WTC11 (cell line): ENCODE results near the gene IRX1. TPM values are rescaled to one million over a fixed set of nuclear protein-coding genes. Genes with fewer than 3 reads are reported as not detected.

Experiments used
- ATAC-seq: fragments of 200-7000 bp; cut with Tn5 transposase; 2 replicates; pipeline ENCODE4 v1.10.0; 2021; ENCODE audit warnings: mild to moderate bottlenecking, moderate library complexity
- CTCF ChIA-PET: fragments of 300-600 bp; sonication (Branson Sonifier 250); formaldehyde crosslinking; loops from one replicate; lab custom pipeline; 2021; ENCODE audit warnings: antibody characterized with exemption; lab: Charles Lee
- POLR2A ChIA-PET: fragments of 350-600 bp; sonication (Branson Sonifier 250); formaldehyde crosslinking; loops from one replicate; lab custom pipeline; 2021; ENCODE audit warnings: antibody characterized with exemption; lab: Charles Lee
- DNase-seq: peaks from one replicate; pipeline ENCODE4 v3.0.0; 2021; ENCODE audit warnings: low spot score
- H3K27ac Mint-ChIP-seq: 2 replicates; pipeline ENCODE4 v1.8.0; 2021; ENCODE audit warnings: mixed read lengths
- H3K27me3 Mint-ChIP-seq: 2 replicates; pipeline ENCODE4 v1.8.0; 2021; ENCODE audit warnings: low read depth, mild to moderate bottlenecking, moderate library complexity, mixed read lengths
- H3K36me3 Mint-ChIP-seq: 2 replicates; pipeline ENCODE4 v1.8.0; 2021; ENCODE audit warnings: mixed read lengths
- H3K4me1 Mint-ChIP-seq: 2 replicates; pipeline ENCODE4 v1.8.0; 2022; ENCODE audit warnings: mixed read lengths
- H3K4me3 Mint-ChIP-seq: 2 replicates; pipeline ENCODE4 v1.8.0; 2021; ENCODE audit warnings: mild to moderate bottlenecking, moderate library complexity, mixed read lengths
- H3K9me3 Mint-ChIP-seq: 2 replicates; pipeline ENCODE4 v1.8.0; 2021; ENCODE audit warnings: mixed read lengths
- CBFB ChIP-seq: sonication (generic); formaldehyde crosslinking; IDR thresholded peaks from 2 replicates; pipeline ENCODE4 v1.8.1; 2022; ENCODE audit warnings: mild to moderate bottlenecking, low read depth, missing genetic modification reagents
- CDX4 ChIP-seq: fragments of 250-450 bp; sonication (Bioruptor Pico); IDR thresholded peaks from 2 replicates; pipeline ENCODE4 v1.9.0; 2021; ENCODE audit warnings: moderate library complexity, mild to moderate bottlenecking, inconsistent platforms, borderline replicate concordance
- ERG ChIP-seq: fragments of 250-450 bp; sonication (Bioruptor Pico); IDR thresholded peaks from 2 replicates; pipeline ENCODE4 v1.8.0; 2021; ENCODE audit warnings: mild to moderate bottlenecking
- FOXK1 ChIP-seq: sonication (generic); formaldehyde crosslinking; IDR thresholded peaks from 2 replicates; pipeline ENCODE4 v1.8.0; 2022; ENCODE audit warnings: mild to moderate bottlenecking, moderate library complexity, missing genetic modification reagents
- MLX ChIP-seq: sonication (generic); formaldehyde crosslinking; IDR thresholded peaks from 2 replicates; pipeline ENCODE4 v1.8.1; 2023; ENCODE audit warnings: mild to moderate bottlenecking, missing genetic modification reagents, moderate library complexity
- MXD4 ChIP-seq: fragments of 250-450 bp; sonication (Bioruptor Pico); IDR thresholded peaks from 2 replicates; pipeline ENCODE4 v1.8.0; 2021; ENCODE audit warnings: mild to moderate bottlenecking, moderate library complexity, borderline replicate concordance
- NFATC4 ChIP-seq: fragments of 250-450 bp; sonication (Bioruptor Pico); IDR thresholded peaks from 2 replicates; pipeline ENCODE4 v1.9.0; 2021; ENCODE audit warnings: mild to moderate bottlenecking
- NFE2L1 ChIP-seq: sonication (generic); formaldehyde crosslinking; IDR thresholded peaks from 2 replicates; pipeline ENCODE4 v1.8.1; 2023; ENCODE audit warnings: missing genetic modification reagents
- PRDM15 ChIP-seq: sonication (generic); formaldehyde crosslinking; IDR thresholded peaks from 2 replicates; pipeline ENCODE4 v1.8.0; 2022; ENCODE audit warnings: missing genetic modification reagents
- USF2 ChIP-seq: sonication (generic); formaldehyde crosslinking; IDR thresholded peaks from 2 replicates; pipeline ENCODE4 v1.8.1; 2023; ENCODE audit warnings: mild to moderate bottlenecking, missing genetic modification reagents, moderate library complexity
- ZBTB43 ChIP-seq: sonication (generic); formaldehyde crosslinking; IDR thresholded peaks from 2 replicates; pipeline ENCODE4 v1.8.1; 2023; ENCODE audit warnings: mild to moderate bottlenecking, missing genetic modification reagents
- ZNF121 ChIP-seq: sonication (generic); formaldehyde crosslinking; IDR thresholded peaks from 2 replicates; pipeline ENCODE4 v1.8.0; 2023; ENCODE audit warnings: missing genetic modification reagents
- ZNF138 ChIP-seq: sonication (generic); formaldehyde crosslinking; conservative IDR thresholded peaks from 2 replicates; pipeline ENCODE4 v1.8.1; 2022; ENCODE audit warnings: mild to moderate bottlenecking, moderate library complexity, missing genetic modification reagents
- ZNF232 ChIP-seq: sonication (generic); formaldehyde crosslinking; IDR thresholded peaks from 2 replicates; pipeline ENCODE4 v1.8.0; 2022; ENCODE audit warnings: mild to moderate bottlenecking, missing genetic modification reagents
- ZNF263 ChIP-seq: sonication (generic); formaldehyde crosslinking; IDR thresholded peaks from 2 replicates; pipeline ENCODE4 v1.8.1; 2022; ENCODE audit warnings: low read depth, mild to moderate bottlenecking, moderate library complexity, missing genetic modification reagents
- ZNF317 ChIP-seq: sonication (generic); formaldehyde crosslinking; IDR thresholded peaks from 2 replicates; pipeline ENCODE4 v1.8.1; 2023; ENCODE audit warnings: low read depth, mild to moderate bottlenecking, moderate library complexity, missing genetic modification reagents, borderline replicate concordance
- ZNF416 ChIP-seq: fragments of 250-450 bp; sonication (Bioruptor Pico); IDR thresholded peaks from 2 replicates; pipeline ENCODE4 v1.9.0; 2021; ENCODE audit warnings: mild to moderate bottlenecking, inconsistent platforms
- ZNF423 ChIP-seq: fragments of 250-450 bp; sonication (Bioruptor Pico); IDR thresholded peaks from 2 replicates; pipeline ENCODE4 v2.1.2; 2022; ENCODE audit warnings: mild to moderate bottlenecking, moderate library complexity
- ZNF532 ChIP-seq: fragments of 250-450 bp; sonication (Bioruptor Pico); IDR thresholded peaks from 2 replicates; pipeline ENCODE4 v1.9.0; 2021; ENCODE audit warnings: mild to moderate bottlenecking, borderline replicate concordance
- total RNA-seq: library from RNA; stranded (reverse); gene quantifications from 3 replicates; pipeline ENCODE4 v1.2.3, GENCODE V29; 2021

IRX1 gene
- total RNA-seq, 1 experiment from 2014 or later: 21.0 TPM

GRCh38 chr5:3642231-3642630, 46.6 kb downstream of the IRX1 start:
- DNase-seq (no peak), ATAC-seq (no peak)
- H3K9me3 Mint-ChIP-seq: no peaks in the 10 kb centered on the region
- H3K4me1 Mint-ChIP-seq: peaks cover 8% of the 10 kb centered on the region
- ChIA-PET CTCF (no interaction called here), POLR2A (no interaction called here)
- TF ChIP-seq NFE2L1 (CRISPR knock-in tag) (no peak), FOXK1 (CRISPR knock-in tag) (no peak), ZNF532 (no peak), ERG (CRISPR knock-in tag) (no peak), USF2 (no peak), ZNF138 (CRISPR knock-in tag) (no peak), ZNF423 (CRISPR knock-in tag) (no peak), ZNF317 (no peak)
- no peak overlapping the region for H3K4me3 Mint-ChIP-seq
- H3K36me3 Mint-ChIP-seq: no peaks in the 10 kb centered on the region
- H3K27me3 Mint-ChIP-seq: no peaks in the 10 kb centered on the region; the same call in 1 of the 2 replicates
- no peak overlapping the region for H3K27ac Mint-ChIP-seq

GRCh38 chr5:3650320-3650719, 54.7 kb downstream of the IRX1 start:
- peaks cover 6% of the 10 kb centered on the region; the same call in 1 of the 2 replicates for H3K9me3 Mint-ChIP-seq
- H3K36me3 Mint-ChIP-seq: no peaks in the 10 kb centered on the region
- H3K27me3 Mint-ChIP-seq: no peaks in the 10 kb centered on the region; the same call in 1 of the 2 replicates
- no peak for DNase-seq
- CTCF ChIA-PET: no interaction called here
- no peak overlapping the region for H3K27ac Mint-ChIP-seq
- no peak for TF ChIP-seq ZNF121 (CRISPR knock-in tag)
- TF ChIP-seq ZNF232 (CRISPR knock-in tag): no peak
- TF ChIP-seq FOXK1 (CRISPR knock-in tag): no peak
- no peak for TF ChIP-seq ZBTB43 (CRISPR knock-in tag)
- TF ChIP-seq NFATC4 (CRISPR knock-in tag): no peak
- ATAC-seq: no peak; the same call in 1 of the 2 replicates
- no peak overlapping the region for H3K4me3 Mint-ChIP-seq
- H3K4me1 Mint-ChIP-seq: peaks cover 4% of the 10 kb centered on the region; the same call in 1 of the 2 replicates
- POLR2A ChIA-PET: no interaction called here

- ATAC-seq: no peak
- Mint-ChIP-seq H3K9me3 (peaks cover 6% of the 10 kb centered on the region; the same call in 1 of the 2 replicates), H3K4me3 (no peak overlapping the region), H3K4me1 (peaks cover 4% of the 10 kb centered on the region; the same call in 1 of the 2 replicates), H3K27ac (no peak overlapping the region), H3K27me3 (no peaks in the 10 kb centered on the region; the same call in 1 of the 2 replicates), H3K36me3 (no peaks in the 10 kb centered on the region)
- POLR2A ChIA-PET: no interaction called here
- CTCF ChIA-PET: no interaction called here
- no peak for DNase-seq
- no peak for TF ChIP-seq CDX4
- TF ChIP-seq ZNF263 (CRISPR knock-in tag): no peak
- TF ChIP-seq ZNF416 (CRISPR knock-in tag): no peak
- no peak for TF ChIP-seq MLX
- no peak for TF ChIP-seq CBFB (CRISPR knock-in tag)
- no peak for TF ChIP-seq PRDM15 (CRISPR knock-in tag)
- no peak for TF ChIP-seq MXD4 (CRISPR knock-in tag)
These were observed 55.2 kb downstream of the IRX1 start for GRCh38 chr5:3650868-3651267.
